Measurements from ENCODE around the gene SLC16A1.

GRCh38 chr1:112866151-112866550, 89.8 kb downstream of the SLC16A1 start:
- TF ChIP-seq CTCF (conservative IDR thresholded peaks at IDR 0.05; ENCODE audit: low read length), result no peak
- TF ChIP-seq EZH2phosphoT487 (IDR thresholded peaks at IDR 0.05; ENCODE audit: borderline replicate concordance), result no peak
